CD4-positive, alpha-beta T cell (primary cell): ENCODE results near the gene PRKN. TPM values are rescaled to one million over a fixed set of nuclear protein-coding genes. Genes with fewer than 3 reads are reported as not detected.

Experiments used
- ATAC-seq: fragments of 200-7000 bp; cut with Tn5 transposase; one replicate; pipeline ENCODE4 v1.10.0; 2022; ENCODE audit warnings: mild to moderate bottlenecking; ENCODE audit not compliant: poor library complexity
- CTCF ChIA-PET: fragments of 350-600 bp; sonication (Branson Sonifier 250); formaldehyde crosslinking; loops from one replicate; lab custom pipeline; 2021; ENCODE audit warnings: antibody characterized with exemption, inconsistent platforms; lab: Charles Lee
- POLR2A ChIA-PET: fragments of 350-600 bp; sonication (Branson Sonifier 250); formaldehyde crosslinking; loops from one replicate; lab custom pipeline; 2021; ENCODE audit warnings: antibody characterized with exemption, inconsistent platforms; lab: Charles Lee
- DNase-seq, 14 experiments: peaks; one replicate each; pipeline ENCODE4 v3.0.0-alpha.2; 2013 to 2020; ENCODE audit warnings: mixed read lengths in 2 of 14
- H3K27ac ChIP-seq, 2 donors: one replicate each; pipeline versions ENCODE4 v1.5.1 to v1.7.0; 2013; ENCODE audit warnings: low read length in 2 of 2, low read depth in 1 of 2, mild to moderate bottlenecking in 1 of 2
- H3K27me3 ChIP-seq, 2 experiments: 1 replicate in 1 of 2; 2 replicates in 1 of 2; pipeline versions ENCODE4 v1.6.1 to v1.7.0; 2013; ENCODE audit warnings: low read length in 2 of 2, control low read depth in 1 of 2, mild to moderate bottlenecking in 1 of 2, moderate library complexity in 1 of 2; ENCODE audit not compliant: insufficient read depth in 2 of 2, control insufficient read depth in 1 of 2
- H3K36me3 ChIP-seq: one replicate; pipeline ENCODE4 v1.6.1; 2013; ENCODE audit warnings: low read length, control low read depth; ENCODE audit not compliant: insufficient read depth
- H3K4me1 ChIP-seq: one replicate; pipeline ENCODE4 v1.6.1; 2013; ENCODE audit warnings: low read length, control low read depth; ENCODE audit not compliant: insufficient read depth
- H3K4me3 ChIP-seq: one replicate; pipeline ENCODE4 v1.5.1; 2013; ENCODE audit warnings: mild to moderate bottlenecking, low read length, moderate library complexity
- H3K9me3 ChIP-seq, 2 experiments: 1 replicate in 1 of 2; 2 replicates in 1 of 2; pipeline versions ENCODE4 v1.6.1 to v1.7.0; 2013; ENCODE audit warnings: low read length in 2 of 2, mild to moderate bottlenecking in 2 of 2, control low read depth in 1 of 2, moderate library complexity in 1 of 2; ENCODE audit not compliant: control insufficient read depth in 1 of 2, insufficient read depth in 1 of 2
- H3K27ac Mint-ChIP-seq: one replicate; pipeline ENCODE4 v1.8.0; 2020; ENCODE audit warnings: mixed read lengths
- H3K27me3 Mint-ChIP-seq: one replicate; pipeline ENCODE4 v1.8.0; 2021; ENCODE audit warnings: mixed read lengths
- H3K36me3 Mint-ChIP-seq: one replicate; pipeline ENCODE4 v1.8.0; 2021; ENCODE audit warnings: low read depth, mixed read lengths
- H3K4me1 Mint-ChIP-seq: one replicate; pipeline ENCODE4 v1.8.0; 2021; ENCODE audit warnings: low read depth, mixed read lengths
- H3K4me3 Mint-ChIP-seq: one replicate; pipeline ENCODE4 v1.8.0; 2020; ENCODE audit warnings: mild to moderate bottlenecking, mixed read lengths
- H3K9me3 Mint-ChIP-seq: one replicate; pipeline ENCODE4 v1.8.0; 2020; ENCODE audit warnings: mixed read lengths
- intact Hi-C, 2 experiments: fragments of 100-400 bp; cut with DNase I in 1 of 2; cut with micrococcal nuclease in 1 of 2; formaldehyde crosslinking; loops; one replicate each; pipeline versions ENCODE4 v1.15.1 to v1.9.0; 2023 to 2025; cut with DNase I, micrococcal nuclease
- total RNA-seq, 174 experiments: library from RNA in 2 of 174; stranded (reverse) in 2 of 174; gene quantifications; one replicate each; pipeline ENCODE4 v1.2.3 and lab custom pipeline; 2021 to 2026
- TF ChIP-seq, protein P1 (sequence below): fragments of 200-600 bp; IDR thresholded peaks from one replicate; pipeline ENCODE4 v1.8.0; 2022; ENCODE audit warnings: antibody characterized with exemption, mild to moderate bottlenecking

PRKN gene
- total RNA-seq, 2 experiments from 2014 or later = 5.2 to 5.4 TPM

- H3K36me3 Mint-ChIP-seq = no peaks in the 10 kb centered on the region
- no peak overlapping the region for H3K27ac Mint-ChIP-seq
- no peaks in the 10 kb centered on the region for H3K9me3 Mint-ChIP-seq
- H3K4me3 Mint-ChIP-seq = no peak overlapping the region
- H3K4me1 ChIP-seq = no peaks in the 10 kb centered on the region
- H3K4me1 Mint-ChIP-seq = no peaks in the 10 kb centered on the region
- intact Hi-C loops = no loop called here
- no peak overlapping the region for H3K4me3 ChIP-seq
- ATAC-seq = no peak
- no peak for DNase-seq
- H3K27me3 ChIP-seq = no peaks in the 10 kb centered on the region
- ChIA-PET CTCF (no interaction called here), POLR2A (no interaction called here)
- TF ChIP-seq, protein P1, sequence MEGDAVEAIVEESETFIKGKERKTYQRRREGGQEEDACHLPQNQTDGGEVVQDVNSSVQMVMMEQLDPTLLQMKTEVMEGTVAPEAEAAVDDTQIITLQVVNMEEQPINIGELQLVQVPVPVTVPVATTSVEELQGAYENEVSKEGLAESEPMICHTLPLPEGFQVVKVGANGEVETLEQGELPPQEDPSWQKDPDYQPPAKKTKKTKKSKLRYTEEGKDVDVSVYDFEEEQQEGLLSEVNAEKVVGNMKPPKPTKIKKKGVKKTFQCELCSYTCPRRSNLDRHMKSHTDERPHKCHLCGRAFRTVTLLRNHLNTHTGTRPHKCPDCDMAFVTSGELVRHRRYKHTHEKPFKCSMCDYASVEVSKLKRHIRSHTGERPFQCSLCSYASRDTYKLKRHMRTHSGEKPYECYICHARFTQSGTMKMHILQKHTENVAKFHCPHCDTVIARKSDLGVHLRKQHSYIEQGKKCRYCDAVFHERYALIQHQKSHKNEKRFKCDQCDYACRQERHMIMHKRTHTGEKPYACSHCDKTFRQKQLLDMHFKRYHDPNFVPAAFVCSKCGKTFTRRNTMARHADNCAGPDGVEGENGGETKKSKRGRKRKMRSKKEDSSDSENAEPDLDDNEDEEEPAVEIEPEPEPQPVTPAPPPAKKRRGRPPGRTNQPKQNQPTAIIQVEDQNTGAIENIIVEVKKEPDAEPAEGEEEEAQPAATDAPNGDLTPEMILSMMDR = no peak
- no peak overlapping the region for H3K27ac ChIP-seq
- H3K27me3 Mint-ChIP-seq = no peaks in the 10 kb centered on the region
- H3K36me3 ChIP-seq = no peaks in the 10 kb centered on the region
- H3K9me3 ChIP-seq = no peaks in the 10 kb centered on the region
Measured at GRCh38 chr6:161631676-161632194, 1095.8 kb downstream of the PRKN start.

- H3K9me3 Mint-ChIP-seq = no peaks in the 10 kb centered on the region
- POLR2A ChIA-PET = no interaction called here
Measured at GRCh38 chr6:161630674-161631073, 1096.9 kb downstream of the PRKN start.

DNA sequence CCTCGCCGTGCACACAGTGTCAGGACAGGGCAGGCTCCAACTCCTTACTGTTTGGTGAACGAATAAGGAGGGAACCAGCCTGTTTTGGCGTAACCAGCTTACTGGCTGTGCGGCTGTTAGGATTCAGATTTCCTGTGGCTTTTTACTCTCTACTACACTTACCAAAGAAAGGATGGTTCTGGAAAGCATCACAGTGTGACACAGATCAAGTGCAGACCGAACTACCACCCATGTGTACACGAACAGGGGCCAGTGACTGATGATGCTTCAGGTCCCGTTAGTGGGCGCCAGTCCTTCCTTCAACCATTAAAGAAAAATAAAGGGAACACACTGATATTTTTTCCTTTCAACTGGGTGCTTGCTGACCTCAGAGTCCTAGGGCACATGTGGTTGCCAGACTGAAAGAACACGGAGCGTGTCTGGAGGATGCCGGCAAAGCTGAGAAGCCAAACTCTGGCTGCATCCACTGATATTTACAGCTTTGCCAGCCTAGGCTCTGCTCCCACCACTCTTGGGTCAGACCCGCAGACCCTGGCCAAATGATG is 1101.4 kb downstream of the PRKN start:
- H3K4me3 ChIP-seq = no peak overlapping the region
- intact Hi-C loops = no loop called here
- H3K4me3 Mint-ChIP-seq = no peak overlapping the region
- no peaks in the 10 kb centered on the region for H3K36me3 ChIP-seq
- no peaks in the 10 kb centered on the region for H3K27me3 Mint-ChIP-seq
- H3K36me3 Mint-ChIP-seq = no peaks in the 10 kb centered on the region
- ATAC-seq (no peak), DNase-seq (no peak)
- ChIA-PET POLR2A (no interaction called here), CTCF (no interaction called here)
- H3K27me3 ChIP-seq = no peaks in the 10 kb centered on the region
- no peaks in the 10 kb centered on the region for H3K4me1 ChIP-seq
- H3K9me3 Mint-ChIP-seq = no peaks in the 10 kb centered on the region
- H3K4me1 Mint-ChIP-seq = no peaks in the 10 kb centered on the region
- no peak overlapping the region for H3K27ac Mint-ChIP-seq
- no peak overlapping the region for H3K27ac ChIP-seq
- TF ChIP-seq, protein P1 = no peak
- peaks cover 0 to 5% of the 10 kb centered on the region in 2 experiments for H3K9me3 ChIP-seq

More at GRCh38 chr6:161630674-161631073, 1096.9 kb downstream of the PRKN start:
- Mint-ChIP-seq H3K4me3 (no peak overlapping the region), H3K36me3 (no peaks in the 10 kb centered on the region), H3K27me3 (no peaks in the 10 kb centered on the region), H3K27ac (no peak overlapping the region), H3K4me1 (no peaks in the 10 kb centered on the region)
- TF ChIP-seq, protein P1 = no peak
- H3K36me3 ChIP-seq = no peaks in the 10 kb centered on the region
- H3K4me3 ChIP-seq = no peak overlapping the region
- peaks cover 0 to 5% of the 10 kb centered on the region in 2 experiments for H3K9me3 ChIP-seq
- H3K4me1 ChIP-seq = no peaks in the 10 kb centered on the region
- CTCF ChIA-PET = no interaction called here
- DNase-seq (no peak), ATAC-seq (no peak)
- intact Hi-C loops = no loop called here
- no peak overlapping the region for H3K27ac ChIP-seq
- no peaks in the 10 kb centered on the region for H3K27me3 ChIP-seq
